ENCODE results near the gene TMEM244.

- TF ChIP-seq POLR2A (IDR thresholded peaks at IDR 0.05) (no peak), CTCF (IDR thresholded peaks at IDR 0.05) (no peak)
These were observed 10.1 kb upstream of the TMEM244 start for GRCh38 chr6:129871221-129871620.

All from thyroid gland (tissue), 4 donors.